Measurements from ENCODE around the gene DTX1. TPM values are rescaled to one million over a fixed set of nuclear protein-coding genes. Genes with fewer than 3 reads are reported as not detected.

Gene DTX1
- total RNA-seq, 2 donors from 2014 or later = 9.8 to 17.3 TPM

Other genes starting within 250 kb of the DTX1 start
- 10 to 100 TPM; 17.8 to 85.9 TPM for gene OAS1, start 149.8 kb upstream of the DTX1 start, total RNA-seq
- 10 to 100 TPM; 21.8 to 76.6 TPM for gene OAS3, start 118.3 kb upstream of the DTX1 start, total RNA-seq
- gene OAS2, start 78.2 kb upstream of the DTX1 start, total RNA-seq = 100 to 1,000 TPM in 1 of 2 donors, 10 to 100 TPM in 1; 56.6 to 199 TPM
- 10 to 100 TPM in 1 of 2 donors, 1 to 10 TPM in 1; 9.8 to 15.1 TPM for gene RASAL1, start 79.0 kb downstream of the DTX1 start, total RNA-seq
- under 1 TPM; 0.45 to 0.98 TPM for gene CFAP73, start 93.0 kb downstream of the DTX1 start, total RNA-seq
- gene DDX54, start 128.7 kb downstream of the DTX1 start, total RNA-seq = 10 to 100 TPM; 77.3 to 96.2 TPM
- gene RITA1, start 129.0 kb downstream of the DTX1 start, total RNA-seq = 10 to 100 TPM; 15.8 to 26.3 TPM
- 100 to 1,000 TPM in 1 of 2 donors, 10 to 100 TPM in 1; 54.7 to 111 TPM for gene TPCN1, start 164.7 kb downstream of the DTX1 start, total RNA-seq